ENCODE results near the gene HOXA4. TPM values are rescaled to one million over a fixed set of nuclear protein-coding genes. Genes with fewer than 3 reads are reported as not detected.

HOXA4 gene
- total and polyA plus RNA-seq, 2 of the 8 experiments (the other 6 are each of a cell fraction or from before 2014, with no cell fraction given): not detected

GRCh38 chr7:27171637-27172314 lies 41.2 kb upstream of the HOXA4 start (continued):
- 0 out of 2 replicates have a peak, but pooled peaks have one; percentile 4 for TF ChIP-seq SP1 (IDR thresholded peaks at IDR 0.05; ENCODE audit: low read depth, low read length)
- TF ChIP-seq PHF8 (conservative IDR thresholded peaks at IDR 0.05; ENCODE audit: low read depth, low read length): no peak
- TF ChIP-seq CTBP2 (IDR thresholded peaks at IDR 0.05; ENCODE audit: borderline replicate concordance, insufficient read depth, insufficient read length, low read length): peak; percentile 41
- no peak for TF ChIP-seq SP4 (IDR thresholded peaks at IDR 0.05; ENCODE audit: low read length)
- no peak for TF ChIP-seq JUN (IDR thresholded peaks at IDR 0.05; ENCODE audit: low read depth, low read length)
- no peak for TF ChIP-seq KDM1A (IDR thresholded peaks at IDR 0.05; ENCODE audit: borderline replicate concordance, low read length)
- TF ChIP-seq CBX8 (IDR thresholded peaks at IDR 0.05; ENCODE audit: borderline replicate concordance, low read depth, low read length): peak; percentile 61; the same call in 1 of the 2 replicates
- no peak for TF ChIP-seq TEAD4 (IDR thresholded peaks at IDR 0.05; ENCODE audit: low read depth, low read length)
- no peak for TF ChIP-seq HDAC6 (IDR thresholded peaks at IDR 0.05; ENCODE audit: low read depth, low read length)
- TF ChIP-seq RNF2 (IDR thresholded peaks at IDR 0.05; ENCODE audit: borderline replicate concordance, low read depth, low read length, missing control alignments, poor library complexity, severe bottlenecking): peak; percentile 96
- peak; percentile 87 for TF ChIP-seq SUZ12 (IDR thresholded peaks at IDR 0.05; ENCODE audit: low read length)
- TF ChIP-seq HDAC2 (IDR thresholded peaks at IDR 0.05; ENCODE audit: borderline replicate concordance in 1 of 2, low read depth in 2 of 2, low read length in 2 of 2): no peak
- no peak for TF ChIP-seq SIRT6 (IDR thresholded peaks at IDR 0.05; ENCODE audit: low read length)
